Measurements from ENCODE around the gene JAK1.

Gene JAK1

GRCh38 chr1:64877598-64877997 lies 88.8 kb downstream of the JAK1 start:
- no peak overlapping the region for H3K4me3 ChIP-seq (ENCODE audit: low read length)
- H3K79me2 ChIP-seq (ENCODE audit: low read length) = peaks cover 5% of the 10 kb centered on the region; the same call in 1 of the 2 replicates
- H3K36me3 ChIP-seq (replicated peaks; ENCODE audit: low read depth, low read length) = peaks cover 39% of the 10 kb centered on the region
- H3K27me3 ChIP-seq (ENCODE audit: low read depth, low read length) = no peaks in the 10 kb centered on the region
- no peaks in the 10 kb centered on the region for H3K9me3 ChIP-seq (ENCODE audit: insufficient read depth, low read length)
- no peak overlapping the region for H3K27ac ChIP-seq (ENCODE audit: low read length)
- H3K4me2 ChIP-seq (ENCODE audit: low read length) = no peak overlapping the region
- H4K20me1 ChIP-seq (ENCODE audit: insufficient read depth, low read length) = peaks cover 20% of the 10 kb centered on the region; the same call in 1 of the 2 replicates
- peaks cover 8% of the 10 kb centered on the region for H3K4me1 ChIP-seq (ENCODE audit: low read length)
- H3K9ac ChIP-seq (ENCODE audit: low read length) = no peak overlapping the region
- no peak overlapping the region for H2AFZ ChIP-seq (ENCODE audit: low read depth, low read length)
- no peak for TF ChIP-seq EZH2phosphoT487 (IDR thresholded peaks at IDR 0.05; ENCODE audit: low read depth)
- no peak for TF ChIP-seq CTCF (IDR thresholded peaks at IDR 0.05; ENCODE audit: low read depth, low read length)

- no peak overlapping the region for H3K4me2 ChIP-seq (ENCODE audit: low read length)
- no peak overlapping the region for H2AFZ ChIP-seq (ENCODE audit: low read depth, low read length)
- H3K4me3 ChIP-seq (ENCODE audit: low read length) = no peak overlapping the region
- H3K27me3 ChIP-seq (ENCODE audit: low read depth, low read length) = no peaks in the 10 kb centered on the region
- TF ChIP-seq EZH2phosphoT487 (IDR thresholded peaks at IDR 0.05; ENCODE audit: low read depth) (no peak), CTCF (IDR thresholded peaks at IDR 0.05; ENCODE audit: low read depth, low read length) (no peak)
- H3K4me1 ChIP-seq (ENCODE audit: low read length) = peaks cover 3% of the 10 kb centered on the region
- no peak overlapping the region for H3K9ac ChIP-seq (ENCODE audit: low read length)
- peaks cover 16% of the 10 kb centered on the region; the same call in 1 of the 2 replicates for H4K20me1 ChIP-seq (ENCODE audit: insufficient read depth, low read length)
- no peaks in the 10 kb centered on the region for H3K9me3 ChIP-seq (ENCODE audit: insufficient read depth, low read length)
- H3K36me3 ChIP-seq (replicated peaks; ENCODE audit: low read depth, low read length) = peaks cover 40% of the 10 kb centered on the region
- peaks cover 5% of the 10 kb centered on the region; the same call in 1 of the 2 replicates for H3K79me2 ChIP-seq (ENCODE audit: low read length)
- no peak overlapping the region for H3K27ac ChIP-seq (ENCODE audit: low read length)
Measured at GRCh38 chr1:64877151-64877550, 89.2 kb downstream of the JAK1 start.

- TF ChIP-seq CTCF (IDR thresholded peaks at IDR 0.05; ENCODE audit: low read depth, low read length) (no peak), EZH2phosphoT487 (IDR thresholded peaks at IDR 0.05; ENCODE audit: low read depth) (no peak)
- H2AFZ ChIP-seq (ENCODE audit: low read depth, low read length) = no peak overlapping the region
- H3K9ac ChIP-seq (ENCODE audit: low read length) = no peak overlapping the region
- peaks cover 31% of the 10 kb centered on the region for H3K36me3 ChIP-seq (replicated peaks; ENCODE audit: low read depth, low read length)
- H3K79me2 ChIP-seq (ENCODE audit: low read length) = no peaks in the 10 kb centered on the region
- no peak overlapping the region for H3K27ac ChIP-seq (ENCODE audit: low read length)
- H4K20me1 ChIP-seq (ENCODE audit: insufficient read depth, low read length) = peaks cover 6% of the 10 kb centered on the region; the same call in 1 of the 2 replicates
- no peaks in the 10 kb centered on the region for H3K9me3 ChIP-seq (ENCODE audit: insufficient read depth, low read length)
- H3K27me3 ChIP-seq (ENCODE audit: low read depth, low read length) = no peaks in the 10 kb centered on the region
- no peak overlapping the region for H3K4me2 ChIP-seq (ENCODE audit: low read length)
- H3K4me1 ChIP-seq (ENCODE audit: low read length) = no peaks in the 10 kb centered on the region
- H3K4me3 ChIP-seq (ENCODE audit: low read length) = no peak overlapping the region
Measured at GRCh38 chr1:64875606-64876005, 90.7 kb downstream of the JAK1 start.

- Histone ChIP-seq H3K4me3 (ENCODE audit: low read length) (no peak overlapping the region), H3K36me3 (replicated peaks; ENCODE audit: low read depth, low read length) (peaks cover 36% of the 10 kb centered on the region), H3K4me1 (ENCODE audit: low read length) (no peaks in the 10 kb centered on the region), H4K20me1 (ENCODE audit: insufficient read depth, low read length) (peaks cover 5% of the 10 kb centered on the region; the same call in 1 of the 2 replicates), H3K27ac (ENCODE audit: low read length) (no peak overlapping the region), H3K79me2 (ENCODE audit: low read length) (no peaks in the 10 kb centered on the region), H2AFZ (ENCODE audit: low read depth, low read length) (no peak overlapping the region), H3K27me3 (ENCODE audit: low read depth, low read length) (no peaks in the 10 kb centered on the region), H3K9ac (ENCODE audit: low read length) (no peak overlapping the region), H3K9me3 (ENCODE audit: insufficient read depth, low read length) (no peaks in the 10 kb centered on the region), H3K4me2 (ENCODE audit: low read length) (no peak overlapping the region)
- TF ChIP-seq EZH2phosphoT487 (IDR thresholded peaks at IDR 0.05; ENCODE audit: low read depth) (no peak), CTCF (IDR thresholded peaks at IDR 0.05; ENCODE audit: low read depth, low read length) (no peak)
Measured at GRCh38 chr1:64875101-64875500, 91.2 kb downstream of the JAK1 start.

Data from OCI-LY3 (cell line).